HEK293 (cell line): ENCODE measurements around the gene SMC6.

ENCODE experiments used
- CTCF ChIA-PET: fragments of 350-600 bp; formaldehyde crosslinking; extraction: SDS; loops from one replicate; lab custom pipeline; 2021; ENCODE audit warnings: antibody characterized with exemption; lab: Yijun Ruan, JAX
- POLR2A ChIA-PET: fragments of 300-600 bp; formaldehyde crosslinking; extraction: SDS; loops from one replicate; lab custom pipeline; 2020; ENCODE audit warnings: antibody characterized with exemption, inconsistent platforms; lab: Yijun Ruan, JAX
- H3K27ac ChIP-seq: fragments of 200-500 bp; sonication (Bioruptor generic); 2 replicates; pipeline ENCODE4 v1.5.1; 2014; ENCODE audit warnings: low read depth, low read length, control low read depth, inconsistent platforms; ENCODE audit errors: extremely low read depth
- H3K36me3 ChIP-seq, 2 experiments: fragments of 200-500 bp in 1 of 2; sonication (Bioruptor generic) in 1 of 2; 1 replicate in 1 of 2; 2 replicates in 1 of 2; pipeline ENCODE4 v1.5.1; 2014 to 2017; ENCODE audit warnings: inconsistent platforms in 2 of 2, low read length in 2 of 2; ENCODE audit not compliant: control insufficient read depth in 2 of 2, insufficient read depth in 1 of 2
- H3K4me1 ChIP-seq: fragments of 200-500 bp; sonication (Bioruptor generic); 2 replicates; pipeline ENCODE4 v1.5.1; 2014; ENCODE audit warnings: mild to moderate bottlenecking, low read length, inconsistent platforms; ENCODE audit not compliant: control insufficient read depth, insufficient read depth
- H3K4me3 ChIP-seq: 2 replicates; pipeline ENCODE4 v1.5.1; 2011; ENCODE audit warnings: low read depth, mild to moderate bottlenecking, control low read depth, low read length, moderate library complexity
- H3K9me3 ChIP-seq: fragments of 200-500 bp; sonication (Bioruptor generic); 2 replicates; pipeline ENCODE4 v1.5.1; 2014; ENCODE audit warnings: low read depth, low read length, inconsistent platforms; ENCODE audit not compliant: control insufficient read depth, insufficient read depth
- KLF16 ChIP-seq: fragments of 450-650 bp; formaldehyde crosslinking; IDR thresholded peaks from 2 replicates; pipeline ENCODE4 v1.5.1; 2017; ENCODE audit warnings: missing biosample characterization, missing genetic modification characterization
- SP3 ChIP-seq: fragments of 450-650 bp; formaldehyde crosslinking; IDR thresholded peaks from 2 replicates; pipeline ENCODE4 v1.5.1; 2016; ENCODE audit warnings: missing biosample characterization, missing genetic modification characterization
- TSHZ1 ChIP-seq: fragments of 450-650 bp; formaldehyde crosslinking; IDR thresholded peaks from 2 replicates; pipeline ENCODE4 v1.5.1; 2016; ENCODE audit warnings: missing biosample characterization, missing genetic modification characterization, borderline replicate concordance
- ZBTB1 ChIP-seq: fragments of 450-650 bp; formaldehyde crosslinking; IDR thresholded peaks from 2 replicates; pipeline ENCODE4 v1.5.1; 2016; ENCODE audit warnings: missing biosample characterization, missing genetic modification characterization
- ZBTB11 ChIP-seq: fragments of 450-650 bp; formaldehyde crosslinking; conservative IDR thresholded peaks from 2 replicates; pipeline ENCODE4 v1.5.1; 2016; ENCODE audit warnings: low read depth, missing biosample characterization, missing genetic modification characterization
- ZBTB7A ChIP-seq: fragments of 450-650 bp; formaldehyde crosslinking; IDR thresholded peaks from 2 replicates; pipeline ENCODE4 v1.5.1; 2016; ENCODE audit warnings: low read depth, missing biosample characterization, missing genetic modification characterization
- ZEB2 ChIP-seq: fragments of 450-650 bp; formaldehyde crosslinking; IDR thresholded peaks from 2 replicates; pipeline ENCODE4 v1.5.1; 2016; ENCODE audit warnings: missing biosample characterization, missing genetic modification characterization
- ZNF2 ChIP-seq: fragments of 450-650 bp; formaldehyde crosslinking; IDR thresholded peaks from 2 replicates; pipeline ENCODE4 v1.5.1; 2016; ENCODE audit warnings: missing biosample characterization, missing genetic modification characterization
- ZNF211 ChIP-seq: fragments of 450-650 bp; formaldehyde crosslinking; IDR thresholded peaks from 2 replicates; pipeline ENCODE4 v1.5.1; 2016; ENCODE audit warnings: low read depth, missing biosample characterization, missing genetic modification characterization
- ZNF341 ChIP-seq: fragments of 450-650 bp; formaldehyde crosslinking; IDR thresholded peaks from 2 replicates; pipeline ENCODE4; 2016; ENCODE audit warnings: low read depth, missing biosample characterization, missing genetic modification characterization
- ZNF391 ChIP-seq: fragments of 450-650 bp; formaldehyde crosslinking; IDR thresholded peaks from 2 replicates; pipeline ENCODE4 v1.5.1; 2016; ENCODE audit warnings: low read depth, missing biosample characterization, missing genetic modification characterization, borderline replicate concordance
- ZNF501 ChIP-seq: fragments of 450-650 bp; formaldehyde crosslinking; IDR thresholded peaks from 2 replicates; pipeline ENCODE4 v1.5.1; 2016; ENCODE audit warnings: missing biosample characterization, missing genetic modification characterization
- ZNF518A ChIP-seq: fragments of 450-650 bp; formaldehyde crosslinking; conservative IDR thresholded peaks from 2 replicates; pipeline ENCODE4 v1.5.1; 2016; ENCODE audit warnings: low read depth, missing biosample characterization, missing genetic modification characterization
- ZNF549 ChIP-seq: fragments of 450-650 bp; IDR thresholded peaks from 2 replicates; pipeline ENCODE4 v1.5.1; 2018; ENCODE audit warnings: missing biosample characterization, missing genetic modification characterization, mild to moderate bottlenecking, inconsistent platforms, moderate library complexity
- ZNF654 ChIP-seq: fragments of 450-650 bp; formaldehyde crosslinking; IDR thresholded peaks from 2 replicates; pipeline ENCODE4 v1.5.1; 2016; ENCODE audit warnings: low read depth, missing biosample characterization, missing genetic modification characterization
- ZNF670 ChIP-seq: fragments of 450-650 bp; formaldehyde crosslinking; IDR thresholded peaks from 2 replicates; pipeline ENCODE4 v1.5.1; 2016; ENCODE audit warnings: missing biosample characterization, missing genetic modification characterization, low read depth
- ZNF76 ChIP-seq: fragments of 450-650 bp; formaldehyde crosslinking; IDR thresholded peaks from 2 replicates; pipeline ENCODE4; 2016; ENCODE audit warnings: low read depth, missing biosample characterization, missing genetic modification characterization, borderline replicate concordance
- ZNF837 ChIP-seq: fragments of 450-650 bp; formaldehyde crosslinking; IDR thresholded peaks from 2 replicates; pipeline ENCODE4 v1.5.1; 2016; ENCODE audit warnings: missing biosample characterization, missing genetic modification characterization
- TF ChIP-seq, protein P1 (sequence below): fragments of 450-650 bp; formaldehyde crosslinking; IDR thresholded peaks from 2 replicates; pipeline ENCODE4 v1.5.1; 2017; ENCODE audit warnings: missing biosample characterization, missing genetic modification characterization

SMC6 gene

GRCh38 chr2:17682098-17682857 is 71.3 kb downstream of the SMC6 start:
- TF ChIP-seq ZNF549 (tag by site-specific recombination), result no peak
- no peak for TF ChIP-seq ZNF2
- TF ChIP-seq, protein P1, sequence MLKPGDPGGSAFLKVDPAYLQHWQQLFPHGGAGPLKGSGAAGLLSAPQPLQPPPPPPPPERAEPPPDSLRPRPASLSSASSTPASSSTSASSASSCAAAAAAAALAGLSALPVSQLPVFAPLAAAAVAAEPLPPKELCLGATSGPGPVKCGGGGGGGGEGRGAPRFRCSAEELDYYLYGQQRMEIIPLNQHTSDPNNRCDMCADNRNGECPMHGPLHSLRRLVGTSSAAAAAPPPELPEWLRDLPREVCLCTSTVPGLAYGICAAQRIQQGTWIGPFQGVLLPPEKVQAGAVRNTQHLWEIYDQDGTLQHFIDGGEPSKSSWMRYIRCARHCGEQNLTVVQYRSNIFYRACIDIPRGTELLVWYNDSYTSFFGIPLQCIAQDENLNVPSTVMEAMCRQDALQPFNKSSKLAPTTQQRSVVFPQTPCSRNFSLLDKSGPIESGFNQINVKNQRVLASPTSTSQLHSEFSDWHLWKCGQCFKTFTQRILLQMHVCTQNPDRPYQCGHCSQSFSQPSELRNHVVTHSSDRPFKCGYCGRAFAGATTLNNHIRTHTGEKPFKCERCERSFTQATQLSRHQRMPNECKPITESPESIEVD (tag by site-specific recombination), result no peak
- no peak for TF ChIP-seq ZNF341 (tag by site-specific recombination)
- no peak for TF ChIP-seq ZBTB11 (tag by site-specific recombination)
- TF ChIP-seq ZNF501, result no peak
- no peak for TF ChIP-seq ZNF654 (tag by site-specific recombination)
- no peak for TF ChIP-seq KLF16 (tag by site-specific recombination)
- TF ChIP-seq ZEB2 (tag by site-specific recombination), result no peak
- no peak for TF ChIP-seq ZNF518A (tag by site-specific recombination)
- no peak for TF ChIP-seq ZBTB7A (tag by site-specific recombination)
- no peak for TF ChIP-seq ZNF211 (tag by site-specific recombination)
- TF ChIP-seq TSHZ1, result no peak
- no peak for TF ChIP-seq ZNF76
- no peak for TF ChIP-seq ZNF837
- TF ChIP-seq ZNF670 (tag by site-specific recombination), result no peak
- no peak for TF ChIP-seq SP3
- no peak for TF ChIP-seq ZBTB1 (tag by site-specific recombination)
- TF ChIP-seq ZNF391 (tag by site-specific recombination), result no peak
- Histone ChIP-seq H3K27ac (no peak overlapping the region), H3K4me1 (no peaks in the 10 kb centered on the region), H3K4me3 (no peak overlapping the region), H3K36me3 (peaks cover 7 to 54% of the 10 kb centered on the region in 2 experiments), H3K9me3 (no peaks in the 10 kb centered on the region)
- POLR2A ChIA-PET, result no interaction called here
- CTCF ChIA-PET, result interaction anchor here (0.6 to 1.4 kb wide), 4 partner anchors 10 to 237 kb away, joined by 3 to 9 read pairs (median 3); no protein-coding TSS in a partner anchor
